HG03196 (cell line): Measurements from ENCODE around the gene PABPC1L.

Experiments
- ATAC-seq: cut with Tn5 transposase; IDR thresholded peaks from one replicate; pipeline ENCODE4 v1.9.1; 2021; ENCODE audit not compliant: unreplicated experiment

The PABPC1L gene

DNA sequence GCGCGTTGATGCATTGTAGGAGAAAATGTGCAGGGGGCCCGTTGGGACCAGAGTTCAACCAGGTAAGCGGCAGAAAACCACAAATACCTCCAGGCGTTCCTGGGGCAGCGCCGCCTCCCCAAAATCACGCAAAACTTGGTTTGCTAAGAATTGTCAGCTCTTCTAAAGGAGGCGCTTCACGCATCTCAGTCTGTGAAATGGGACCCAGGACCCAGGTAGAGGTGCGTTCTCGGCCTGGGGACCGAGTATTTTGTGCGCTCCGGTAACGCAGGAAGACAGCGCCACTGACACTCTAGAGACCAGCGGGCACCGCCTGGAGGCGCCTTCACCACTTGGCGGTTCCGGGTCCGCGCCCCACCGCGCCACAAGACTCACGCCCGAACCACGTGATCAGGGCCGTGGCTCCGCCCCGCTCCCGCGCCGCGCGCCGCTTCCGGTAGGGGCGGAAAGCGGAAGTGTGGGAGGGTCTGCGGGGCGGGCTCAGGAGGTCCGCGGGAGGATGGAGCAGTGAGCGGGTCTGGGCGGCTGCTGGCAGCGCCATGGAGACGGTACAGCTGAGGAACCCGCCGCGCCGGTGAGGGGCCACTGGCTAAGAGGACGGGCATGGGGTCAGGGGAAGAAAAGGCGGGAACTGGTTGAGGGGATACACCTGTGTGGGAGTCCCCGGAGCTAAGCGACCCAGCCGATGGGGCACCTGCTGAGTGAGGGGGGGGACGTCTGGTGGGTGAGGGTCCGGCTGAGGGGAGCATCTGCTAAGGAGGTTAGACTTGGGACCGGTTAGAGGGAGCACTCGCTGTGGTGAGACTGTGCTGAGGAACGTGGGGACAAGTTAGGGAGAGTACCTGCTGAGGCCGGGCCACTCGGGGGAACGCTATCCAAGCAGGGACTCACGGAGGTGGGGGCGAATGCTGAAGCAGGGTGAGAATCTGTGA lies 56.4 kb downstream of the PABPC1L start, which contains the start of gene STK4:
Gene STK4, plus strand, starts transcription at position 483 of the 932 bp plus-strand sequence. Its CDS starts 57 bp downstream, at position 540.
- peak; percentile 61 for ATAC-seq

GRCh38 chr20:44967207-44967807 lies 57.4 kb downstream of the PABPC1L start:
- no peak for ATAC-seq

- no peak for ATAC-seq
Measured at GRCh38 chr20:44969300-44969894, 59.5 kb downstream of the PABPC1L start.

- ATAC-seq = no peak
Measured at GRCh38 chr20:44970243-44970757, 60.4 kb downstream of the PABPC1L start.

- ATAC-seq = no peak
Measured at GRCh38 chr20:44973053-44973452, 63.2 kb downstream of the PABPC1L start.

DNA sequence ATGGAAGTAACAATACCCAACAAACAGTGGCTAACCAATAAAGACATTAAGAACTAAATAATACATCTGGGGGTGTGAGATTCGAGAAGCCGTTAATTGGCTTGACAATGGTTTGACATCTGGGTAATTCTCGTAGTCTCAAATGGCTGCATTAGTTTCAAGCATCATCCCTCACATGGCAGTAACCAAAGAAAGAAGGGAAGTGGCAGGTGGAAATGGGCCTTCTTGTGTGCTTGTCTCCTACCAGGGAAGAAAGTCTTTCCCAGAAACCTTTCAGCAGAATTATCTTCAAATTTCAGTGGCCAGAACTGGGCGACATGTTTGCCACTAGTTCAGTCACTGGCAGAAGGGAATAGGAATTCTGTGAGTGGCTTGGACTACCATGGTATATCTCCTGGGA lies 66.8 kb downstream of the PABPC1L start:
- ATAC-seq = no peak

- peak; percentile 75 for ATAC-seq
Measured at GRCh38 chr20:44979090-44979621, 69.3 kb downstream of the PABPC1L start.

DNA sequence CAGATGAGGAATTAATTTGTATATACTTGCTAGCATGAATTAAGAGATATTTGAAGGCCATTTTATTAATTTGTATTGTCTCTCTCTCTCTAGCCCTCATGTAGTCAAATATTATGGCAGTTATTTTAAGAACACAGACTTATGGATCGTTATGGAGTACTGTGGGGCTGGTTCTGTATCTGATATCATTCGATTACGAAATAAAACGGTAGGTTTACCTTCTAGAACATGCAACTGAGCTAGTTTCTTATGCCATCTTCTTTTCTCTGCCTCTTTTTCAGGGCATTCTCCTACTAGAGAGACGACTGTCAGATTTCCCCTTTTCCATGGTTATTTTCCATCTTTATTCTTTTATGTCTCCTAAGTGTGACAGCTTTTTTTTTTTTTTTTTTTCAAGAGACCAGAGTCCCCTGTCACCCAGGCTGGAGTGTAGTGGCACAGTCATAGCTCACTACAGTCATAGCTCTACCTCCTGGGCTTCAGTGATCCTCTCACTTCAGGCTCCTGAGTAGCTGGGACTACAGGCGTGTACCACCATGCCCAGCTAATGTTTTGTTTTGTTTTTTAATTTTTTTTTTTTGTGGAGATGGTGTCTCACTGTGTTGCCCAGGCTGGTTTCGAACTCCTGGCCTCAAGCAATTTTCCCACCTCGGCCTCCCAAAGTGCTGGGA lies 72.0 kb downstream of the PABPC1L start:
- no peak for ATAC-seq

DNA sequence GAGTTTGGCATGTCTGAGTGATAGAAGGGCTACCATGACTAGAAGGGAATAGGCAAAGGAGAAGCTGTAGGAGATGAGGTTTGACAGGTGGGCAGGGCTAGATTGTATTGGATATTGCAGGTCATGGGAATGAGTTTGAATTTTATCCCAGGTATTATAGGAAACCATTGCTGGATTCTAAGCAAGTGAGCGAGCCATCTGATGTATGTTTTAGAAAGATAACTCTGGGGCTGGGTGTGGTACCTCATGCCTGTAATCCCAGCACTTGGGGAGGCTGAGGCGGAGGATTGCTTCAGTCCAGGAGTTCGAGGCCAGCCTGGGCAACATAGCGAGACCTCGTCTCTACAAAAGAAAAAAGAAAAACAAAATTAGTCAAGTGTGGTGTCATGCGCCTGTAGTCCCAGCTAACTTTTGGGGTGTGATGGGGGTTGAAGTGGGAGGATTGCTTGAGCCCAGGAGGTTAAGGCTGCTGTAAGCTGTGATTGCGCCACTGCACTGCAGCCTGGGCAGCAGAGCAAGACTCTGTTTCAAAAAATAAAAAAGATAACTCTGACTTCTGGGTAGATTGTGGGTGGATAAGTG lies 73.3 kb downstream of the PABPC1L start:
- ATAC-seq = no peak

DNA sequence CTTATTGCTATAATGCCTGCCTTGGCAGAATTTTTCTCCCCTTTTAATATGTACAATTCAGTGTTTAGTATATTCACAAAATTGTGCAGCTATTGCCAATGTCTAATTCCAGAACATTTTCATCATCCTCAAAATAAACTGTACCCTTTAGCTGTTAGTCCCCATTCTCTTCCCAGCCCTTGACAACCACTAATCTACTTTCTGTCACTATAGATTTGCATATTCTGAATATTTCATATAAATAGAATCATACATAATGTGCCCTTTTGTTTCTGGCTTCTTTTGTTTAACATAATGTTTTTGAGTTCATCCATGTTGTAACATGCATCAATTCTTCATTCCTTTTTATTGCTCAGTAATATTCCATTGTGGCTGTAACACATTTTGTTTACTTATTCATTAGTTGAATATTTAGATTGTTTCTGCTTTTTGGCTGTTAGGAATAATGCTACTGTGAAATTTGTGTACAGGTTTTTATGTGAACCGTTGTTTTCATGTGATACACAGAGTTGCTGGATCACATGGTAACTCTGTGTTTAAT lies 78.8 kb downstream of the PABPC1L start:
- ATAC-seq = no peak
